Esophagus muscularis mucosa (tissue), 4 donors: ENCODE results near the gene PSME3IP1. TPM values are rescaled to one million over a fixed set of nuclear protein-coding genes. Genes with fewer than 3 reads are reported as not detected.

Experiments
- DNase-seq: peaks from one replicate; pipeline ENCODE4 v3.0.0-alpha.2; 2017; ENCODE audit errors: extremely low spot score
- H3K27ac ChIP-seq, 4 donors: fragments of 200-600 bp; sonication (generic); replicated peaks in 1 of 4; 1 replicate in 3 of 4; 2 replicates in 1 of 4; pipeline ENCODE4 v1.5.1; 2016 to 2019; ENCODE audit warnings: mild to moderate bottlenecking in 1 of 4
- H3K27me3 ChIP-seq, 4 donors: fragments of 200-600 bp; sonication (generic); one replicate each; pipeline versions ENCODE4 v1.5.1 to v1.6.0; 2016 to 2019
- H3K36me3 ChIP-seq, 4 donors: fragments of 200-600 bp; sonication (generic); one replicate each; pipeline ENCODE4 v1.5.1; 2016 to 2019
- H3K4me1 ChIP-seq, 4 donors: fragments of 200-600 bp; sonication (generic); one replicate each; pipeline ENCODE4 v1.5.1; 2016 to 2019
- H3K4me3 ChIP-seq, 4 donors: fragments of 200-600 bp; sonication (generic); 1 replicate in 2 of 4; 2 replicates in 2 of 4; pipeline ENCODE4 v1.5.1; 2016 to 2019; ENCODE audit warnings: mild to moderate bottlenecking in 4 of 4, moderate library complexity in 1 of 4
- H3K9me3 ChIP-seq, 4 donors: fragments of 200-600 bp; sonication (generic); 1 replicate in 3 of 4; 2 replicates in 1 of 4; pipeline ENCODE4 v1.5.1; 2016 to 2019
- EP300 ChIP-seq: sonication (generic); formaldehyde crosslinking; IDR thresholded peaks from one replicate; pipeline ENCODE4 v1.6.1; 2017; ENCODE audit warnings: antibody characterized with exemption
- POLR2A ChIP-seq: fragments of 450-650 bp; IDR thresholded peaks from one replicate; pipeline ENCODE4 v1.6.1; 2017; ENCODE audit warnings: antibody characterized with exemption, moderate library complexity, mild to moderate bottlenecking, low read depth
- POLR2AphosphoS5 ChIP-seq, 2 donors: sonication (generic); formaldehyde crosslinking; IDR thresholded peaks; one replicate each; pipeline ENCODE4 v1.6.1; 2017; ENCODE audit warnings: antibody characterized with exemption in 2 of 2
- WGBS: methylation state at CpG from one replicate; pipeline ENCODE4 v1.1.5; 2018; 5-methylcytosine and 5-hydroxymethylcytosine counted together
- intact Hi-C: fragments of 100-400 bp; cut with DNase I; formaldehyde crosslinking; loops from one replicate; pipeline ENCODE4 v1.15.1; 2023
- total RNA-seq, 4 donors: library from RNA; depleted of rRNA; stranded (reverse); fragments of >200 nt; gene quantifications; one replicate each; pipeline versions ENCODE4 v1.1.0 to v1.2.1, GENCODE V29; 2016
- TF ChIP-seq, protein P1 (sequence below), 3 experiments: fragments of 200-600 bp in 2 of 3; fragments of 450-650 bp in 1 of 3; sonication (generic) in 2 of 3; IDR thresholded peaks; one replicate each; pipeline ENCODE4 v1.5.1; 2017 to 2019; ENCODE audit warnings: antibody characterized with exemption in 3 of 3, mild to moderate bottlenecking in 2 of 3, moderate library complexity in 1 of 3

Gene PSME3IP1
- total RNA-seq, 4 donors from 2014 or later = 47.8 to 60.7 (median 57.5) TPM

- intact Hi-C loops = no loop called here
- WGBS = 72% methylated on average over 1 of the region's 1 CpG
- H3K4me1 ChIP-seq = no peaks in the 10 kb centered on the region
- H3K36me3 ChIP-seq = peaks cover 38 to 96% (median 88%) of the 10 kb centered on the region in 4 donors
- H3K27ac ChIP-seq = no peak overlapping the region
- TF ChIP-seq EP300 (no peak), POLR2A (no peak)
- TF ChIP-seq, protein P1, sequence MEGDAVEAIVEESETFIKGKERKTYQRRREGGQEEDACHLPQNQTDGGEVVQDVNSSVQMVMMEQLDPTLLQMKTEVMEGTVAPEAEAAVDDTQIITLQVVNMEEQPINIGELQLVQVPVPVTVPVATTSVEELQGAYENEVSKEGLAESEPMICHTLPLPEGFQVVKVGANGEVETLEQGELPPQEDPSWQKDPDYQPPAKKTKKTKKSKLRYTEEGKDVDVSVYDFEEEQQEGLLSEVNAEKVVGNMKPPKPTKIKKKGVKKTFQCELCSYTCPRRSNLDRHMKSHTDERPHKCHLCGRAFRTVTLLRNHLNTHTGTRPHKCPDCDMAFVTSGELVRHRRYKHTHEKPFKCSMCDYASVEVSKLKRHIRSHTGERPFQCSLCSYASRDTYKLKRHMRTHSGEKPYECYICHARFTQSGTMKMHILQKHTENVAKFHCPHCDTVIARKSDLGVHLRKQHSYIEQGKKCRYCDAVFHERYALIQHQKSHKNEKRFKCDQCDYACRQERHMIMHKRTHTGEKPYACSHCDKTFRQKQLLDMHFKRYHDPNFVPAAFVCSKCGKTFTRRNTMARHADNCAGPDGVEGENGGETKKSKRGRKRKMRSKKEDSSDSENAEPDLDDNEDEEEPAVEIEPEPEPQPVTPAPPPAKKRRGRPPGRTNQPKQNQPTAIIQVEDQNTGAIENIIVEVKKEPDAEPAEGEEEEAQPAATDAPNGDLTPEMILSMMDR (IDR thresholded peaks at IDR 0.05) = no peak
- no peaks in the 10 kb centered on the region for H3K27me3 ChIP-seq
- H3K9me3 ChIP-seq = no peaks in the 10 kb centered on the region
- no peak overlapping the region for H3K4me3 ChIP-seq
- no peak for DNase-seq
Observed at GRCh38 chr16:57223057-57223456, 37.2 kb upstream of the PSME3IP1 start.

DNA sequence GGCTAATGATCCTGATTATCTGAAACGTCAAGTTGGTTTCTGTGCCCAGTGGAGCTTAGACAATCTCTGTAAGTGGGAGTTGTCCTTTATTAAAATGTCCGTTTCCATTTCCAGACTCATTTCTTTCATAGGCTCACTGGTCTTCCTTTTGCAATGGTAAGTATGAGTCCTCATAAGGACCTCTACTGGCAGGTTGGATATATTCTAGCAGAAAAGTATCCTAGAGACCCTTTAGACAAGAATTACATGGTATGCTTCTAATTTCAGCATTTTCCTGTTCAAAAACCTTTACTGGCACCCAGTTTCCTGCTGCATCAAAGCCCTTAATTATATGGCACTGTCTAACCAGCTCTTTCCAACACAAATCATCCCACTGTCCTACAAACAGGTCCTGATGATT lies 31.1 kb upstream of the PSME3IP1 start:
- no peak overlapping the region for H3K27ac ChIP-seq
- DNase-seq = no peak
- H3K27me3 ChIP-seq = no peaks in the 10 kb centered on the region
- H3K9me3 ChIP-seq = peaks cover 0 to 18% (median 3%) of the 10 kb centered on the region in 4 donors
- H3K4me3 ChIP-seq = no peak overlapping the region
- intact Hi-C loops = no loop called here
- TF ChIP-seq POLR2A (no peak), EP300 (no peak), POLR2AphosphoS5 (IDR thresholded peaks at IDR 0.05) (no peak)
- TF ChIP-seq, protein P1 (IDR thresholded peaks at IDR 0.05) = no peak
- H3K4me1 ChIP-seq = no peaks in the 10 kb centered on the region
- peaks cover 65 to 96% (median 87%) of the 10 kb centered on the region in 4 donors for H3K36me3 ChIP-seq
- WGBS = 90% methylated on average over 2 of the region's 2 CpGs

- H3K27ac ChIP-seq = no peak overlapping the region
- no peaks in the 10 kb centered on the region for H3K4me1 ChIP-seq
- no peak for DNase-seq
- peaks cover 69 to 100% (median 97%) of the 10 kb centered on the region in 4 donors for H3K36me3 ChIP-seq
- no peak for TF ChIP-seq POLR2A
- no peak for TF ChIP-seq EP300
- TF ChIP-seq, protein P1 (IDR thresholded peaks at IDR 0.05) = no peak
- TF ChIP-seq POLR2AphosphoS5 (IDR thresholded peaks at IDR 0.05) = no peak
- H3K4me3 ChIP-seq = no peak overlapping the region
- intact Hi-C loops = no loop called here
- WGBS = 100% methylated on average over 1 of the region's 1 CpG
- H3K27me3 ChIP-seq = no peaks in the 10 kb centered on the region
- peaks cover 0 to 18% (median 3%) of the 10 kb centered on the region in 4 donors for H3K9me3 ChIP-seq
Observed at GRCh38 chr16:57213462-57213861, 27.6 kb upstream of the PSME3IP1 start.

- no peak for DNase-seq
- WGBS = 97% methylated on average over 5 of the region's 5 CpGs
- H3K4me3 ChIP-seq = no peak overlapping the region
- H3K9me3 ChIP-seq = no peaks in the 10 kb centered on the region
- TF ChIP-seq, protein P1 (IDR thresholded peaks at IDR 0.05) = no peak
- no peak for TF ChIP-seq POLR2A
- TF ChIP-seq POLR2AphosphoS5 (IDR thresholded peaks at IDR 0.05) = no peak
- TF ChIP-seq EP300 = no peak
- peaks cover 54 to 99% (median 93%) of the 10 kb centered on the region in 4 donors for H3K36me3 ChIP-seq
- H3K27ac ChIP-seq = no peak overlapping the region
- H3K27me3 ChIP-seq = no peaks in the 10 kb centered on the region
- H3K4me1 ChIP-seq = no peaks in the 10 kb centered on the region
- intact Hi-C loops = no loop called here
Observed at GRCh38 chr16:57209780-57210179, 23.9 kb upstream of the PSME3IP1 start.

- H3K36me3 ChIP-seq = peaks cover 46 to 95% (median 89%) of the 10 kb centered on the region in 4 donors
- WGBS = 91% methylated on average over 1 of the region's 1 CpG
- intact Hi-C loops = no loop called here
Observed at GRCh38 chr16:57208926-57209325, 23.1 kb upstream of the PSME3IP1 start.

More at GRCh38 chr16:57208926-57209325, 23.1 kb upstream of the PSME3IP1 start:
- no peaks in the 10 kb centered on the region for H3K4me1 ChIP-seq
- H3K4me3 ChIP-seq = no peak overlapping the region
- no peak for DNase-seq
- H3K27me3 ChIP-seq = no peaks in the 10 kb centered on the region
- no peak overlapping the region for H3K27ac ChIP-seq
- TF ChIP-seq, protein P1 (IDR thresholded peaks at IDR 0.05) = no peak
- TF ChIP-seq POLR2A = no peak
- no peak for TF ChIP-seq POLR2AphosphoS5 (IDR thresholded peaks at IDR 0.05)
- no peak for TF ChIP-seq EP300
- no peaks in the 10 kb centered on the region for H3K9me3 ChIP-seq
